ENCODE data around the gene CPVL. TPM values are rescaled to one million over a fixed set of nuclear protein-coding genes. Genes with fewer than 3 reads are reported as not detected.

Gene CPVL
- total and polyA plus RNA-seq, 2 of the 8 experiments (the other 6 are each of a cell fraction or from before 2014, with no cell fraction given), result 40.0 to 55.0 TPM

- no peak for DNase-seq (ENCODE audit: low read depth in 1 of 2, low spot score in 2 of 2)
- Histone ChIP-seq H2BK12ac (ENCODE audit: low read depth, low read length) (no peak overlapping the region; the same call in 1 of the 2 replicates), H3K9ac (replicated peaks in 1 of 4; ENCODE audit: extremely low read depth in 1 of 4, low read depth in 3 of 4, low read length in 3 of 4) (no peak overlapping the region), H3K4ac (replicated peaks; ENCODE audit: insufficient read length, low read depth, low read length) (no peak overlapping the region), H3K4me2 (ENCODE audit: insufficient read depth in 1 of 2, low read depth in 2 of 2, low read length in 2 of 2) (no peak overlapping the region), H3K23ac (ENCODE audit: insufficient read length) (no peak overlapping the region), H3K23me2 (ENCODE audit: low read depth, low read length) (no peaks in the 10 kb centered on the region), H2AFZ (ENCODE audit: low read length) (no peak overlapping the region), H3K79me1 (ENCODE audit: low read depth, low read length) (no peaks in the 10 kb centered on the region), H3K79me2 (ENCODE audit: control insufficient read depth in 1 of 2, insufficient read depth in 2 of 2, low read length in 2 of 2) (no peaks in the 10 kb centered on the region), H4K91ac (replicated peaks; ENCODE audit: insufficient read length, low read length) (no peak overlapping the region), H3K9me3 (ENCODE audit: insufficient read depth in 2 of 2, low read depth in 1 of 2, low read length in 1 of 2) (no peaks in the 10 kb centered on the region), H3K56ac (replicated peaks; ENCODE audit: insufficient read length, low read depth, low read length) (no peak overlapping the region), H2AK5ac (ENCODE audit: low read depth, low read length) (no peak overlapping the region), H3K36me3 (ENCODE audit: control insufficient read depth in 2 of 4, insufficient read depth in 4 of 4, low read length in 3 of 4) (no peaks in the 10 kb centered on the region), H3K18ac (ENCODE audit: extremely low read depth, low read length) (no peak overlapping the region), H4K5ac (ENCODE audit: insufficient read length, low read depth, low read length) (no peak overlapping the region), H2BK15ac (ENCODE audit: low read length) (no peak overlapping the region), H2BK120ac (replicated peaks; ENCODE audit: low read depth, low read length) (no peak overlapping the region), H3K27ac (ENCODE audit: low read depth, low read length) (no peak overlapping the region), H3K4me3 (ENCODE audit: extremely low read depth in 1 of 4, insufficient read depth in 2 of 4, low read depth in 3 of 4, low read length in 4 of 4) (no peak overlapping the region), H3K4me1 (replicated peaks in 1 of 4; ENCODE audit: control insufficient read depth in 3 of 4, insufficient read depth in 4 of 4, low read length in 3 of 4) (peaks cover 0 to 8% (median 6%) of the 10 kb centered on the region in 4 experiments; a peak in 3 of 7 replicates), H3K27me3 (replicated peaks in 1 of 4; ENCODE audit: control insufficient read depth in 3 of 4, extremely low read depth in 1 of 4, insufficient read depth in 3 of 4, low read length in 3 of 4) (no peaks in the 10 kb centered on the region), H4K20me1 (replicated peaks in 1 of 2; ENCODE audit: control insufficient read depth in 1 of 2, insufficient read depth in 2 of 2, low read length in 2 of 2) (peaks cover 0 to 2% of the 10 kb centered on the region in 2 experiments), H2BK5ac (ENCODE audit: low read depth, low read length) (no peak overlapping the region), H2BK20ac (ENCODE audit: low read length) (no peak overlapping the region), H3K14ac (ENCODE audit: insufficient read length) (no peak overlapping the region), H4K8ac (ENCODE audit: extremely low read depth, insufficient read depth, low read length) (no peak overlapping the region)
- CTCF ChIA-PET (ENCODE audit: partially characterized antibody), result interaction anchor here (1.5 kb wide), 1 partner anchor 239 kb away, joined by 3 read pairs; no protein-coding TSS in a partner anchor
- FAIRE-seq, result no peak
- TF ChIP-seq SIX5 (IDR thresholded peaks at IDR 0.05; ENCODE audit: low read depth, low read length) (no peak), TBP (IDR thresholded peaks at IDR 0.05; ENCODE audit: low read depth, low read length) (no peak), RFX5 (IDR thresholded peaks at IDR 0.05; ENCODE audit: borderline replicate concordance, low read depth, low read length) (no peak)
- POLR2A ChIA-PET (ENCODE audit: partially characterized antibody), result interaction anchor here (1.1 kb wide), 1 partner anchor 10 kb away, joined by 3 read pairs; no protein-coding TSS in a partner anchor
- WGBS, 2 experiments (ENCODE audit: extremely low coverage in 1 of 2, insufficient coverage in 1 of 2, insufficient read length in 1 of 2, insufficient replicate concordance in 2 of 2, low coverage in 1 of 2, low lambda C conversion rate in 2 of 2, missing lambda C conversion rate in 1 of 2), result 87% methylated on average over 4 of the region's 4 CpGs; no CpG with 5 or more reads in 1 of the 2 experiments
Measured at GRCh38 chr7:29161231-29161630, 14.9 kb upstream of the CPVL start.

All from H1 (cell line).